GM21423 (cell line): ENCODE results near the gene CACUL1.
"Not testable (repeated sequence)": the region's sequence is repeated elsewhere in the genome, so short reads cannot be mapped to it uniquely, and the experiment has no call there.

ENCODE experiments used
- ATAC-seq: cut with Tn5 transposase; IDR thresholded peaks from one replicate; pipeline ENCODE4 v1.9.1; 2021; ENCODE audit warnings: mild to moderate bottlenecking, moderate library complexity; ENCODE audit not compliant: unreplicated experiment

The CACUL1 gene

GRCh38 chr10:118769898-118770600 is 15.3 kb upstream of the CACUL1 start:
- ATAC-seq, result no peak

- ATAC-seq, result no peak
Observed at GRCh38 chr10:118768041-118768919, 13.5 kb upstream of the CACUL1 start.

- no peak for ATAC-seq
Observed at GRCh38 chr10:118767297-118768040, 12.7 kb upstream of the CACUL1 start.

GRCh38 chr10:118764195-118764594 is 9.4 kb upstream of the CACUL1 start:
- no peak for ATAC-seq

- no peak for ATAC-seq
Observed at GRCh38 chr10:118763202-118763988, 8.6 kb upstream of the CACUL1 start.

- no peak for ATAC-seq
Observed at GRCh38 chr10:118760265-118760664, 5.5 kb upstream of the CACUL1 start.

GRCh38 chr10:118758449-118758848 is 3.7 kb upstream of the CACUL1 start:
- ATAC-seq, result no peak

GRCh38 chr10:118754229-118754555 is 578 bp downstream of the CACUL1 start:
- no peak for ATAC-seq

GRCh38 chr10:118753331-118754228 is 1.2 kb downstream of the CACUL1 start:
- no peak for ATAC-seq

- no peak for ATAC-seq
Observed at GRCh38 chr10:118752409-118752808, 2.4 kb downstream of the CACUL1 start.

GRCh38 chr10:118751265-118751664 is 3.5 kb downstream of the CACUL1 start:
- ATAC-seq, result no peak

GRCh38 chr10:118748041-118748440 is 6.7 kb downstream of the CACUL1 start:
- ATAC-seq, result no peak

- ATAC-seq, result no peak
Observed at GRCh38 chr10:118746246-118746645, 8.5 kb downstream of the CACUL1 start.

- no peak for ATAC-seq
Observed at GRCh38 chr10:118745056-118745455, 9.7 kb downstream of the CACUL1 start.

- not testable (repeated sequence) for ATAC-seq
Observed at GRCh38 chr10:118744346-118744918, 10.3 kb downstream of the CACUL1 start.

- no peak for ATAC-seq
Observed at GRCh38 chr10:118742782-118743181, 12.0 kb downstream of the CACUL1 start.

- ATAC-seq, result no peak
Observed at GRCh38 chr10:118742032-118742431, 12.7 kb downstream of the CACUL1 start.

- ATAC-seq, result no peak
Observed at GRCh38 chr10:118738406-118738805, 16.4 kb downstream of the CACUL1 start.

- ATAC-seq, result no peak
Observed at GRCh38 chr10:118737603-118738302, 17.0 kb downstream of the CACUL1 start.
